Fibroblast of lung (primary cell): Measurements from ENCODE around the gene C20orf204.

Source experiments
- CTCF ChIP-seq, 2 donors: IDR thresholded peaks in 1 of 2; conservative IDR thresholded peaks in 1 of 2; 1 replicate in 1 of 2; 2 replicates in 1 of 2; pipeline ENCODE4 v1.5.1; 2011 to 2012; ENCODE audit warnings: low read length in 2 of 2, control low read depth in 1 of 2, inconsistent platforms in 1 of 2, low read depth in 1 of 2, mild to moderate bottlenecking in 1 of 2
- EZH2 ChIP-seq: IDR thresholded peaks from 2 replicates; pipeline ENCODE4 v1.5.1; 2012; ENCODE audit warnings: low read length, control low read depth, mild to moderate bottlenecking; ENCODE audit errors: missing control alignments

DNA sequence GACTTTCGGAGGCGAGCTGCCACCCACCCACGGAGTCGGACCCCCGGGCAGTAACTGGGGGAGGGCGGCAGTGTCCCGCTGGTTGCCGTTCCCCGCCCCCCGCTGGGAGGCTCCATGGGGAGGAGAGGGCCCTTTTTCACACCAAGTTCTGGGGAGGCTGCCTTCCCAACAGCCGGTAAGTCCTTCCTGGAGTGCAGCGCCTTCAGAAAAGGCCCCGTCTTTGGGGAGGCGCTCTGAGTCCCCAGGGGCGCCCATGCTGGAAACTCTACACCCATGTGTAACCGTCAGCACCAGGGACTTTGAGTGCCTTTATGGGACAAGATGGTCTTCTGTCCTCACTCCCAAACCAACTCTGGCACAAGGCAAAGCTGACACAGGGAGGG, 13.9 kb downstream of the C20orf204 start:
- TF ChIP-seq EZH2 (peak; percentile 77), CTCF (conservative IDR thresholded peaks at IDR 0.05 in 1 of 2, IDR thresholded peaks at IDR 0.05 in 1 of 2; ENCODE audit: low read depth in 1 of 2, low read length in 2 of 2) (no peak)
